GM15510 (cell line): ENCODE data around the gene SEMA3A.

ENCODE experiments used
- POLR2A ChIP-seq: IDR thresholded peaks from 3 replicates; pipeline ENCODE4 v1.6.1; 2011; ENCODE audit warnings: borderline replicate concordance; ENCODE audit not compliant: insufficient read length; ENCODE audit errors: extremely low read depth

Gene SEMA3A

GRCh38 chr7:84042110-84042539 is 152.5 kb downstream of the SEMA3A start:
- TF ChIP-seq POLR2A: no peak

GRCh38 chr7:84041649-84042048 is 152.9 kb downstream of the SEMA3A start:
- no peak for TF ChIP-seq POLR2A

DNA sequence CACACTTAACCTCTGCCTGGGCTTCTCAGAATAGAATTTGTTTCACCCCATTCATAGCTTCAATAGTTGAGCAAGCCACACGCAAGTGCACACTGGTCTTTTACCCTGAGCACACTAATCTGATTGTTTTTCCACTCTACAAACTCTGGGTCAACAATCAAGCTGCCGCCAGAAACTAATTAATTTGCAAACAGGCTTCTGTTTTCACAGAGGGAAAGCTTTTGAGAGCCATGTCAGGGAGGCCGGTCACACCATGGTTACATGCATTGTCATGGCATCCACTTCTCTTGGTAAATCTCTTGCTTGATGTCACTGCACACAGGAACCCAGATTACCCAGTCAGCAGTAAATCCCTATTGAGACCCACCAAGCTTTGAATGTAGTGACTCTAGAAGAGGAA is 154.2 kb downstream of the SEMA3A start:
- no peak for TF ChIP-seq POLR2A

DNA sequence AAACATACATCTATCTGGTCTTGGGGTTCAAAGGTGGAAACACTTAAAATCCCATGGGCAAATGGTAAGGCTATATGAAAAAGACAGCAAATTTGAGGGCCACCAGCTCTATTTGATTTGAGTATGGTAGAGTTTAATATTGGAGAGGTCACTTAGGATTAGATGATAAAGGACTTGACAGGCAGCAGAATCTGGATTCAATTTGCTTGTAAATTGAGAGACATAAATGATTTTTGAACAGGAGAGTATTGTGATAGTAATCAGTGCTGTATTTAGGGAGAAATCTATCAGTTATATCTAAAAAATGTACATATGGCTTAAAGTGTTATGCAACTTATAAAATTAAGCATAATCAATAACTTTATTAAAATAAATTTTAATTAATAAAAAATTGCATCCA is 155.2 kb downstream of the SEMA3A start:
- no peak for TF ChIP-seq POLR2A

GRCh38 chr7:84027678-84028077 is 166.9 kb downstream of the SEMA3A start:
- TF ChIP-seq POLR2A: no peak

DNA sequence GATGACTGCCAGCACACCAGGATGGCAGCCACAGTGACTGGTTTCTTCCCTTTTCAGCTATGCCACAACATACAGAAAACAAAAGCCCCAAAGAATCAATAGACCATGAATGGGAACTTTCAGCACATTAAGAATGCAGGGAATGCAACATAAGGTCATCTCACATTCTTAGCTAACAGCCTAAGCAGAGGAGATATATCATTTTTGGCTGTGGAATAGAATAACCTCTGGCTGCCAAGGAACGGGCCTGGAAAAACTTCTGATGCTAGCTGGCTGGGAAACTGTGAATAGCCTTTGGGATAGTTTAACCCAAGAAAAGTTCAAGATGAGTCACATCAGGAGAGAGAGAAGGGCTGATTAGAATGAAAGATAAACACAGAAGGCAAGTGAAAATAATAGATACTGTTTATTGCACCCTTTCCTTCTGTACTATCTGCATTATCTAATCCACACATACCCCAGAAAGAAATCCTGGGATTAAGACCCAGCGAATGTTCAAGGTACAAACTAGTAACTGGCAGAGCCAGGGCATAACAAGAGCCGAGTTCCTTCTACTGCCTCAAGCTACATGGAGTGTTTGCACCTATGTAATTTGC is 169.2 kb downstream of the SEMA3A start:
- TF ChIP-seq POLR2A: no peak

DNA sequence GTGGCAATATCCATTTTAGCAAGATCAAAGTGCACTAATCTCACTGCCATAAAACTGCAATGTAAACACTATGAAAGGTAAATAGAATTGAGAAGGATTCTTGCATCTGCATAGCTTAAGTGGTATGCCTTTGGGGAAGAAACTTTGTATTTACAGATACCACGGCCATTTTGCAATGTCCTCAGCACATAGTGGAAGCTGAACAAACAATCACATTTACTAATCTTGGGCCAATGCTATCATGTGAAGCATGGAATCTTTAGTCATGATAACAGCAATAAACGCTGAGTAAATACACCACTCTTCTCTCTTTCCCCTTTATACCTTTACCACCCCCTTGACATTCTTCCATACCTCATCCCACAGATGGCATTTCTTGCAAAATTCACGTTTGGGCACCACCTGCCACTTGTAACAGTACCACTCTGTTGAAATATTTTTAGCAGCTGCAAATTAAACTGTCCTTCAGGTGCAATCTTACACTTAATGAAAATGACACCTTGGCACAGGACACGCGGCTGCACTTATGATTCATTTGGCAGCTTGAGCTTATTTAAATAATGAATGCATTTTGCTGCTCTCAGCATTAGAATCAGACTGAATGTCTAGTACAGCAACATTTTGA is 171.8 kb downstream of the SEMA3A start:
- no peak for TF ChIP-seq POLR2A

DNA sequence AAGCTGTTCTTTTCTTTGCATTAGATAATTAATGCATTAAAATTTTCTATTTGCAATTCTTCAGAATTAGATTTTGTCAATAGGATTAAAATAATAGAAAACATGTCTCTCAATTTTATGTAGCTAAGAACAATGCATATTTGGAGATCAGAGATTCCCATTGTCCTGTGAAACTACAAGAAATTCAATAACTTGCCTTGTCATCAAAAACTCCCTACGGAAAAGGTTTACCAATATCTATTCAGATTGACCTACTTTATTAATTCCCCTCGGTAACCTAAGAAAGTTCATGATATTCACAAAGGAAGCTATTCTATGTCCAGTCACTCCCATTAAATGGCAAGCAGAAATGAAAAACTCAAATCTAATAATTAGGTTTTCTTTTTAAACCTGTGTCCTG is 172.6 kb downstream of the SEMA3A start:
- no peak for TF ChIP-seq POLR2A

- no peak for TF ChIP-seq POLR2A
These were observed 173.2 kb downstream of the SEMA3A start for GRCh38 chr7:84021292-84021908.

DNA sequence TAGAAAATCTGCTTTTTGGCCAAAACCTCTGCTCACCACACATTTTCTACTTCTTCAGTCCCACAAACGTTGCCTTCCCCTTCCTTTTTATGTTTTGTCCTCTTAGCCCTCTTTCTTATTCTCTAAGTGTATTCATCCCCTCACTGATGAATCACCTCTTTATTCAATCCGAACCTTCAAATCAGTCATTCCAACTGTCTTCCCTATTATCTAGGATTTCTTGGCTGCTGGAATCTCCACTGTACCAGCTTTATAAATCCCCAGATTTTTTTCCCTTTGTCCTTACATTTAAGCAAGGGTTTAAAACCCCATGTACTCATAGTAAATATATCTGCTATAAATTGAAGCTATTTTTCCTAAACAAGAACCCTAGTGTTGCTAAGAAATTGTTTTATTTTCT is 176.9 kb downstream of the SEMA3A start:
- no peak for TF ChIP-seq POLR2A

GRCh38 chr7:84013616-84014240 is 180.9 kb downstream of the SEMA3A start:
- no peak for TF ChIP-seq POLR2A

- no peak for TF ChIP-seq POLR2A
These were observed 184.8 kb downstream of the SEMA3A start for GRCh38 chr7:84009782-84010181.

DNA sequence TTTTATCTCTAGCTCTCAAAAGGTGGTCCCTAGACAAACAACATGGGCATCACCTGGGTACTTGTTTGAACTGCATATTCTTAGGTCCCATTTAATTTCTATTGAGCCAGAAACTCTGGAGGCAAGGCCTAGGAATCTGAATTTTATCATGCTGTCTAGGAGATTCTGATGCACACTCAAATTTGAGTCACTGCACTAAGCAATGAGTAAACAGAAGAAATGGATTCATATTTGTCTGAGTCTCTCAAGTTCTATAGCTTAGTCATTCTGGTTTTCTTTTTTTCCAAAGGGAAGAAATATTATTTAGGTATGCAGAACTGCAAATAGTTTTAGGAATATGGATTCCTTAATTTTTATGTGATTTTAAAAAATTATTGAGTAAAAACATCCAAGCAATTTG is 185.5 kb downstream of the SEMA3A start:
- no peak for TF ChIP-seq POLR2A

- TF ChIP-seq POLR2A: no peak
These were observed 191.4 kb downstream of the SEMA3A start for GRCh38 chr7:84003191-84003590.

DNA sequence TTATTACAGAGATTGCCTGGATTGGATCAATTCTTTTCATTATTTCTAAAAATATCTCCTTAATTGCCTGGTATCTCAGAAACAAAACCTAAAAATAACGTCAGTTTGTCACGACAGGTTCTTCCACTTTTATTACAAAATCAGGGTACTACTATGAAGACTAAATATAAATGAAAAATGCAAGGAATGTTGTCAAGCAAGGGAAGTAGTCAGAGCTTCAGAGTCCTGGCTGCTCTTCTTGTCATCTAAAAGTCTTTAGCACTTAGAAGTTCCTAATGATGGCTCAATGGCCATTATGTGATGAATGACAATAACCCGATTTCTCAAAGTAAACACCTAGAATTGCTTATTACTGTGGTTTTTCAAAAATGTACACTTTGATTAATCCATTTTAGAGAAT is 192.2 kb downstream of the SEMA3A start:
- TF ChIP-seq POLR2A: no peak

GRCh38 chr7:83996879-83997278 is 197.7 kb downstream of the SEMA3A start:
- TF ChIP-seq POLR2A: no peak
